AG10803 (cell line): ENCODE results near the gene CHCHD4.

Experiments
- DNase-seq: peaks from one replicate; pipeline ENCODE4 v3.0.0; 2010; ENCODE audit warnings: low read depth
- H3K4me3 ChIP-seq: 2 replicates; pipeline ENCODE4 v1.5.1; 2011; ENCODE audit warnings: mild to moderate bottlenecking, low read length, control low read depth
- CTCF ChIP-seq: conservative IDR thresholded peaks from 2 replicates; pipeline ENCODE4 v1.5.1; 2011; ENCODE audit warnings: mild to moderate bottlenecking, low read length, control low read depth, inconsistent platforms

CHCHD4 gene

DNA sequence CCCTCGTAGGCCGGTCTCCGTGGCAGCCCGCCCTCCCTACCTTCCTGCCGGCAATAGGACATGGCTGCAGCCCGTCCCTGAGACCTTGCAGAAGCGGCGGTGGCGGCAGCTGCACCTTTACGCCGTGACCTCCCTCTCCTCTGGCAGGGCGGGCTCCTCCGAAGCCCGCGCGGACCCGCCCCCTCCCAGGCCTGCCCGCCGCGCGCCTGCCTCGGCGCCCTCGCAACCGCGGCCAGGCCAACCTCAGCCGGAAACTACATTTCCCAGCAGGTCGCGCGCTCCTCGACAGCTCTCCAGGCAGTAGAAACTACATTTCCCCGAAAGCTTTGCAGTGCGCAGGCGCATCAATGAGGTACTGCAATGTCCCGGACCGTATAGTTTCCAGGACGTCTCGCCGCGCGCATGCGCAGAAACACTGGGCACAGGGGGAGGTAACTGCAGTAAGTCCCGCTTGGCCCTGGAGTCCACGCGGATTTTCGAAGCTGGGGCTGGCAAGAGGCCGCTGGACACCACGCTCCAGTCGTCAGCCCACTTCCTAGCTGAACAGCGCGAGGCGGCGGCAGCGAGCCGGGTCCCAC is at the start of gene CHCHD4, which contains the start of gene TMEM43:
TSS of gene CHCHD4 (minus strand) at position 256 of the 578 bp plus-strand sequence. CDS start at position 62, 194 bp downstream.
TSS of gene TMEM43 (plus strand) at position 438 of the 578 bp plus-strand sequence. CDS start 142 bp downstream, outside the sequence.
- no peak for TF ChIP-seq CTCF
- DNase-seq: peak; percentile 99
- peak within 1 kb of the TSS; percentile 99 for H3K4me3 ChIP-seq

DNA sequence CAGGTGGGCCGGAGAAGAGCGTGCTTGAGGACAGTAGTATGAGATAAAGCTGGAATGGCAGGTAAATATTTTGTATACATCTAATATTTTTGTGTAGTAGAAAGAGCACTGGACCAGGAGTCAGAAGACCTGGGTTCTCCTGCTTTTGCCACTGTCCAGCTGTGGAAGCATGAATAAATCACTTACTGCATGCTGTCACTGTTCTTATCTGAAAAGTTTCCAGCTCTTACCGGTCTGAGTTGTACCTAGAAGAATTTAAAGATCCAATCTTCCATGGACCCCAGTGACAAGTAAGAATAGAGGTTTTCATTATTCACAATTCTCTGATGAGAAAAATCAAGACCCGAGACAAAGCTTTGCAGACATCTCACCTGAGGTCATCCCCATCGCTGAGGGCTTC is 47.8 kb upstream of the CHCHD4 start:
- no peak overlapping the region for H3K4me3 ChIP-seq
- DNase-seq: no peak
- TF ChIP-seq CTCF: no peak

DNA sequence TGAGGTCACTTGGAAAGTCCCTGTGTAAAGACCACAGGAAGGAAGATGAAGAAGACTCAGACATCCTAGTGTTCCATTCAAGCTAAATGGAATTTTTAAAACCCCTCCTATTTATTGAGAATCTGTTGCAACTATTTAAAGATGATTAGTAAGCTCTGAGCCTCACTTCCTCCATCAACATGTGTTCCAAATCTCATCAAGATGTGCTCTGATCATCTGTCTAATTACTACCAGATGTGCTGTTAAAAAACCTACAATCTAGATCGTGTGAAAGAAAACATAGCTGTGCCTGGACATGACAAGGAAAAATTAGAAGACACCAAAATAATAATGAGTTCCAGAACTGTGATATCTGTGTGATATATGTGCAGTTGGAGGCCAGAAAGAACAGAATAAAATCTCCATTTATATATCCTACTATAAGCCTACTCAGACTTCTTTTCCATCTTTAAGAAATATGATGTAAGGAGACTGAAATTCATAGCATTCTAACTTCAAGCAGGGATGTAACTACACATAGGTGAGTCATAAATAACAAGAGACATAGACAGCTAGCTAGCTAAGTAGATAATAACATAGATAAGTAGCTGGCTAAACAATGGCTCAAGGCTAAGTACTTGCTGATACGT is 46.0 kb upstream of the CHCHD4 start:
- peak; percentile 86 for DNase-seq
- TF ChIP-seq CTCF: no peak
- no peak overlapping the region for H3K4me3 ChIP-seq

DNA sequence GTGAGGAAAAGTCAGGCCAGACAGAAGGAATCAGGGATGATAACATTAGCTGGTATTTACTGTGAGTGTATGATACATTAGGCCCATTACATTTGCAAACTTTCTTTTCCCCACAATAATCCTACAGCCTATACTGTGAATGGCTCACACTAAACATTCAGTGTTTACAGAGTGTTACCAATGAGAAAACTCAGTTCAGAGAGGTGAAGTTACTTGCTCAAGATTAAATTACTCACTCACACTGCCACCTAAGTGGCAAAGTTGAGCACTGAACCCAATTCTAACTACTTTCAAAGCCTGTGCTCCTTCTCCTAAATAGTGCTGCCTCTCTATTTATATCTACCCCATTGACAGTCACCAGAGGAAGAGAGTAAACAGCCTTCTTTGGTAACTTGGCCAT is 45.2 kb upstream of the CHCHD4 start:
- TF ChIP-seq CTCF: 0 out of 2 replicates have a peak, but pooled peaks have one; percentile 1

DNA sequence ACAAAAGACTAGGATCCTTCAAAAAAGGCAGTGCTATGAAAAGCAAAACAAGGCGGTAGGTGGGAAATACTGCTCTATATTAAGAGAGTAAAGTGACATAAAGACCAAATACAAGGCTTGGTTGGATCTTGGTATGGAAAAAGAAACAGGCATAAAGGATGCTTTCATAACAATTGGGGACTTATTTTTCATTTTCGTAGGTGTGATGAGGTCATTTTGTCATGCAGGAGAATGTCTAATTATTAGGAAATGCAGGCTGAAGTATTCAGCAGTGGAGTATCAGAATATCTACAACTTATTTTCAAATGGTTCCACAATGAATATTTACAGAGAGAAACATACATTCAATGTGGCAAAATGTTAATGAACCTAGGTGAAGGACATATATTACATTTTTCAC is 44.8 kb upstream of the CHCHD4 start:
- TF ChIP-seq CTCF: no peak
- no peak overlapping the region for H3K4me3 ChIP-seq
- DNase-seq: no peak

More for the DNA sequence above, 45.2 kb upstream of the CHCHD4 start:
- peak; percentile 16 for DNase-seq
- no peak overlapping the region for H3K4me3 ChIP-seq

DNA sequence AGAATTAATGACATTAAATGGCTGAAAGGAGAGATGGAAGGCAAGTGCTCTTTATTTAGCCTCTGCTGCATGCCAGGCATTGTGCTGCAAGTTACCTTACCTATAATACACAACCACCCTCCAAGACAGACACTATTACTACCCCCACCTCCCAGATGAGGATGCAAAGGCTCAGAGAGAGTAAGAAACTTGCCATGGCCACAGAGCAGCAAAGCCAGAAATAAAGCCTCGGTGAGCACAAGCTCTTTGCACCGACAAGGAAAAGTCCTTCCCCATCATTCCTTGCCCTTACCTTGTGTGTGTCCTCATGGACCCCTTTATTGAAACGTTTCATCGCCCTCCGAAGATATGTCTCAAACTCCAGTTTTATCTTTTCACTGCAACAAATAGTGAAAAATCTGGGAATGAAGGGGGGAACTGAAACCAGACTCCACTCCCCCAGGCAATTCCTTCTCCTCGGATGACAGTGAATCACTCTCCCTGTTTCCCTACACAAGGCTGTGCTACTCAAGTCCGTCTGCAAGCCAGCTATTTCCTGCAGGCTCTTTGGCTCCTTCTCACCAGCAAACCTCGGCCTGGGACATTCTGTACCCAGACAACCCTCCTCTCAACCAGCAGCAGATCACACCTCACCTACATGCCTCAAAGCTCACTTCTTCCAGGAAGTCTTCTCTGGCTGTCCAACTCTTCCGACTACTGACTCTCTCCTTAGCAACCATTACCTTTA is 42.4 kb upstream of the CHCHD4 start:
- H3K4me3 ChIP-seq: no peak overlapping the region
- no peak for TF ChIP-seq CTCF
- no peak for DNase-seq

- TF ChIP-seq CTCF: no peak
- no peak overlapping the region for H3K4me3 ChIP-seq
- DNase-seq: no peak
Observed at GRCh38 chr3:14162178-14162577, 37.5 kb upstream of the CHCHD4 start.
